ENCODE measurements around the gene SUSD4.

DNA sequence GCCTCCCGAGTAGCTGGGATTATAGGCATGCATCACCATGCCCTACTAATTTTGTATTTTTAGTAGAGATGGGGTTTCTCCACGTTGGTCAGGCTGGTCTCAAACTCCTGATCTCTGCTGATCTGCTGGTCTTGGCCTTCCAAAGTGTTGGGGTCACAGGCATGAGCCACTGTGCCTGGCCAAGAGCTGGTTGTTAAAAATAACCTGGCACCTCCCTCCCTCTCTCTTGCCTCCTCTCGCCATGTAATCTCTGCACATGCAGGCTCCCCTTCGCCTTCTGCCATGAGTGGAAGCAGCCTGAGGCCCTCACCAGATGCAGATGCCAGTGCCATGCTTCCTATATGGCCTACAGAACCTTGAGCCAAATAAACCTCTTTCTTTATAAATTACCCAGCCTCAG is 146.2 kb downstream of the SUSD4 start:
- TF ChIP-seq, protein P1, sequence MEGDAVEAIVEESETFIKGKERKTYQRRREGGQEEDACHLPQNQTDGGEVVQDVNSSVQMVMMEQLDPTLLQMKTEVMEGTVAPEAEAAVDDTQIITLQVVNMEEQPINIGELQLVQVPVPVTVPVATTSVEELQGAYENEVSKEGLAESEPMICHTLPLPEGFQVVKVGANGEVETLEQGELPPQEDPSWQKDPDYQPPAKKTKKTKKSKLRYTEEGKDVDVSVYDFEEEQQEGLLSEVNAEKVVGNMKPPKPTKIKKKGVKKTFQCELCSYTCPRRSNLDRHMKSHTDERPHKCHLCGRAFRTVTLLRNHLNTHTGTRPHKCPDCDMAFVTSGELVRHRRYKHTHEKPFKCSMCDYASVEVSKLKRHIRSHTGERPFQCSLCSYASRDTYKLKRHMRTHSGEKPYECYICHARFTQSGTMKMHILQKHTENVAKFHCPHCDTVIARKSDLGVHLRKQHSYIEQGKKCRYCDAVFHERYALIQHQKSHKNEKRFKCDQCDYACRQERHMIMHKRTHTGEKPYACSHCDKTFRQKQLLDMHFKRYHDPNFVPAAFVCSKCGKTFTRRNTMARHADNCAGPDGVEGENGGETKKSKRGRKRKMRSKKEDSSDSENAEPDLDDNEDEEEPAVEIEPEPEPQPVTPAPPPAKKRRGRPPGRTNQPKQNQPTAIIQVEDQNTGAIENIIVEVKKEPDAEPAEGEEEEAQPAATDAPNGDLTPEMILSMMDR (IDR thresholded peaks at IDR 0.05): no peak
- TF ChIP-seq EZH2 (IDR thresholded peaks at IDR 0.05): no peak
